ENCODE data around the gene EPS15. TPM values are rescaled to one million over a fixed set of nuclear protein-coding genes. Genes with fewer than 3 reads are reported as not detected.

Gene EPS15
- total and polyA plus RNA-seq, 2 of the 8 experiments (the other 6 are each of a cell fraction or from before 2014, with no cell fraction given), result 15.9 to 57.2 TPM

- no peak for TF ChIP-seq E2F6 (IDR thresholded peaks at IDR 0.05)
These were observed 76.5 kb downstream of the EPS15 start (continued) for GRCh38 chr1:51442616-51443015.

Data from H1 (cell line).